ENCODE measurements around the gene TNPO3. TPM values are rescaled to one million over a fixed set of nuclear protein-coding genes. Genes with fewer than 3 reads are reported as not detected.
"Not testable (repeated sequence)": the region's sequence is repeated elsewhere in the genome, so short reads cannot be mapped to it uniquely, and the experiment has no call there.

The TNPO3 gene
- total RNA-seq, 1 experiment from 2014 or later = 63.4 TPM

GRCh38 chr7:129017933-129018538 lies 36.9 kb downstream of the TNPO3 start:
- DNase-seq (ENCODE audit: low read depth) = no peak

DNA sequence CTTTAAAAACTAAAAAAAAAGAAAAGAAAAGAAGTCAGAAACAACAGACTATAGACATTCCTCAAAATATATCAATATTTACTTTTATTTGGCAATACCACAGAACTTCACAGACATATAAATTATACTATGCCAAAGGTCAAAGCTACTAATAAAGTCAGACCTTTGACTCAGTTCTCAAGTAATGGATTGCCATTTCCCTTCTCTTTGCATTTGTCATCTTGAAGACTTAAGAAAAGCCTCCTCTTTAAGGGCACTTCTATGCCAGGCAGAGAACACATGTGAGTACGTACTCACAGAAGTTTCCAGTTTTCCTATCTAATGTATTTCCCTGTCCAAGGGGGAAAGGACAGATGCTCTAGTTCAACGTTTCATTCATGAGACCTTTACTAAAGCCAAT lies 37.6 kb downstream of the TNPO3 start:
- no peak for DNase-seq (ENCODE audit: low read depth)

DNA sequence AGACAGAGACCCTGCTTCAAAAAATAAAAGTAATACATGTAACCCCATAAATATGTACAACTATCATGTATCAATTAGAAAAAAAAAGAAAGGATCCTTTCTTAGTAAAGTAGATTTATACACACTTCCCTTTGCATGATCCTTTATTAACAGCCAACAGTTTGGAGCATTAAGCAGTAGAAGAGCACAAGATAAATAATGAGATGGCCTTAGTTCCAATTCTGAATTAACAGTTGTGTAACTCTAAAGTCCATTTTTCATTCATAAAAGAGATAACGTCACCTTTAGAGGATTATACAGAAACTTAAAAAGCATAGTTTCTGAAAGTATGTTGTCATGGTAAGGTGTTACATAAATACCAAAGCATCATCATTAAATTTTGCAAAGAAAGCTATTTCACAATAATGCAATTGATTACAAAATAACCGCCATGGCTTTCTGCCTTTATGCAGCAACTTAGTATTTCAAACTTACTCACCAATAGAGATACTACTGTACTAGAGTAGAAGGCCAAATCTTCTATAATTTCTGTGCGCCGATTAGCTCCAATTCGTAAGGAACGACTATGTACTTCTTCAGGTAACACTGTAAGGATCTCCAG lies 40.3 kb downstream of the TNPO3 start:
- DNase-seq (ENCODE audit: low read depth) = no peak

DNA sequence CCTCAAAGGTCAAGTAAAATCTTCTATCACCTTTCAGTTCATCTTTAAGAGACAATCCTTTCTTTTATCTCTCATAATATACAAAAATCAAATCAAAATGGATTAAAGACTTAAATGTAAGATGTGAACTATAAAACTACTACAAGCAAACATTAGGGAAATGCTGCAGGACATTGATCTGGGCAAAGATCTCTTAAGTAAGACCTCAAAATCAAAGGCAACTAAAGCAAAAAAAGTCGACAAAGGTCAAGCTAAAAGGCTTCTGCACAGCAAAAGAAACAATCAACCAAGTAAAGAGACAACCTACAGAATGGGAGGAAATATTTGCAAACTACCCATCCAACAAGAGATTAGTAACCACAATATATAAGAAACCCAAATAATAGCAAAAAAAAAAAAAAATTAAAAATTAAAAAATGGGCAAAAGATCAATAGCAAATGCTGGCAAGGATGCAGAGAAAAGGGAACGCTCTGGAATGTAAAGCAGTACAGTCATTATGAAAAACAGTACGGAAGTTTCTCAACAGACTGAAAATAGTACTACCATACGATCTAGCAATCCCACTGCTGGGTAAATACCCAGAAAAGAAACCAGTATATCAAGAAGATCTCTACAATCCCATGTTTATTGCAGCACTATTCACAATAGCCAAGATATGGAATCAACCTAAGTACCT lies 41.7 kb downstream of the TNPO3 start:
- DNase-seq (ENCODE audit: low read depth) = no peak

DNA sequence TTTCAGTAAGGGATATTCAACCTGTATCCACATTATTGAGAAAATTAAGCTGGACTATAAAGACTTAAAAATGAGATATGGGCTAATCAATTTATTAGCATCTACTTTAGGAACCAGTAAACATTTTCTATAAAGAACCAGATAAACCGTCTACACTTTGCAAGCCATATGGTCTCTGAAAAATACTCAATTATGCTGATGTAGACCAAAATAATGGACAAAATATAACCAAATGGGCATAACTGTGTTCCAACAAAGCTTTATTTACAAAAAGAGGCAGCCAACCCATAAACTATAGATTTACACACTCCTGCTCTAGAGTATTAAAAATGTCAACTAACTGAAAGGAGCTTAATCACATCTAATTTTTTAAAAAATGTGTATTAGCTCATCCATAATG lies 42.3 kb downstream of the TNPO3 start:
- DNase-seq (ENCODE audit: low read depth) = no peak

DNA sequence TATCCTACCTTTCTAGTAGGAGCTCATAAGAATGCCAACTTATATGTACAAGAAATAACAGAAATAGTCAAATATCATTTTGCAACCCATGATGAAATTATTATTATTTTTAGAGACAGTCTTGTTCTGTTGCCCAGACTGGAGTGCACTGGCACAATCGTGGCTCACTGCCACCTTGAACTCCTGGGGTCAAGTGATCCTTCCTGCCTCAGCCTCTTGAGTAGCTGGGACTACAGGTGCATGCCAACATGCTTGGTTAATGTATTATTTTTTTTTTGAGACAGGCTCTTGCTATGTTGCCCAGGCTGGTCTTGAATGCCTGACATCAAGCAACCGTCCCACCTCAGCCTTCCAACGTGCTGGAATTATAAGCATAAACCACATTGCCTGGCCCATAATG lies 44.8 kb downstream of the TNPO3 start:
- no peak for DNase-seq (ENCODE audit: low read depth)

DNA sequence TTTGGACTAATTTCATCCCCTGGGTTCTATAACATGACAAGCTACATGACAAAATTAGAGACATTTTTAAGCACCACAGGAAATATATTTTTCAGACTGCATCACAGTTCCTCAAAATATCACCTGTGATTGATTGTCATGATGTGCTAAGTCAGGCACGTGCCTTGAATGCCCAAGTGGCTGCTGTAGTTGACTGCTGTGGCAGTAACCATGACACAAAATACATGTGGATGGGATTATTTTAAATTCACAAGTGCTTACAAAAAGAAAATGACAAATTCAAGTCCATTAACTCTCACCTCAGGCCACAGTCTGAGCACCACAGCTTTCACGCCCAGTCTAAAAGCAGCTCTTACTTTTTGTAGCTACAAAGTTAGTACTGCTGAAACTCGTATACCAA lies 45.5 kb downstream of the TNPO3 start:
- no peak for DNase-seq (ENCODE audit: low read depth)

DNA sequence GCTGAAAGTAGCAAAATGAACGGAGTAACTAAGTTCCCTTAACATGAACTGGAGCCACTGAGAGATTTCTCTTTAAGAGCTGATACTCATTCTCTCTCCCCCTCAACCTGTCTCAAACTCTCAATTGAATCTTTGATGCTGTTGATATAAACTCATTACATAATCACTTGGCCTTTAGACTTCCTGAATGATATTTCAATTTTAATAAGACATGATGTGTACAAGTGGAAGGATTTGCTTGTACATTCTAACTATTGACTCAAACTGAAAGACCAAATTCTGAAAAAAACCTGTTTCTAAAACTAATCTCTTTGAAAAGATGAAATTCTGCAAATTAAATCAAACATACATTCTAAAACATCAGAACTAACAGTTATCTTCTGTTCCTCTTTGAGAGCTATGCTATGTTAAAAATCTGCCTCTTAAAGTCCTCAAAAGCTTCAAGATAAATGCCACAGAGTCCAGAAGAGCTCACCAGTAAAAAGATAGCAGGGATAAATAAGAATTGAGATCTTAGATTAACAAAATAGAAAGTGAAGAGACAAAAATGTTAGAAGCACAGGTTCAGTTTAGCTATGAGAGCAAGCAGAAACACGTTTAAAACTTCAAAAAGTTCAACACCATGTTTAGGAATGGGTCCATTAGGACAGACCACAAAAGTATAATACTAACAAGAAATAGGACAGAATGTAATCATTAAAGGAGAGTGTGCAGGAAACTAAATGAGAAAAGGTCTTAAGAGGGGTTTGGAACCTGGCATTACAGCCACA lies 46.1 kb downstream of the TNPO3 start:
- DNase-seq (ENCODE audit: low read depth) = no peak

- DNase-seq (ENCODE audit: low read depth) = no peak
Measured at GRCh38 chr7:129007572-129007971, 47.3 kb downstream of the TNPO3 start.

GRCh38 chr7:129006636-129007414 lies 48.1 kb downstream of the TNPO3 start:
- DNase-seq (ENCODE audit: low read depth) = no peak

DNA sequence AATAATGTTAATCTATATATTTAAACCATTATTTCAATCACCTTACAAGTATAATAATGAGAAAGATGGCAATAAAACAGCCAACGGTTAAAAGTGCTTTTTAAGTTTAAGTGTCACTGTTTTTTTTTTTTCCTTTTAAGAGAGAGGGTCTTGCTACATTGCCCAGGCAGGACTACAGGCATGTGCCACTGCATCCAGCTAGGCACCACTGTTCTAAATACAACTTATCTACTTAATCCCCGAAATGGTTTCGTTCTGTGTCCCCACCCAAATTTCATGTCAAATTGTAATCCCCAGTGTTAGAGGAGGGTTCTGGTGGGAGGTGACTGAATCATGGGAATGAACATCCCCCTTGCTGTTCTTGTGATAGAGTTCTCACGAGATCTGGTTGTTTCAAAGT lies 49.7 kb downstream of the TNPO3 start:
- no peak for DNase-seq (ENCODE audit: low read depth)

GRCh38 chr7:128997181-128997580 lies 57.7 kb downstream of the TNPO3 start:
- DNase-seq (ENCODE audit: low read depth) = no peak

DNA sequence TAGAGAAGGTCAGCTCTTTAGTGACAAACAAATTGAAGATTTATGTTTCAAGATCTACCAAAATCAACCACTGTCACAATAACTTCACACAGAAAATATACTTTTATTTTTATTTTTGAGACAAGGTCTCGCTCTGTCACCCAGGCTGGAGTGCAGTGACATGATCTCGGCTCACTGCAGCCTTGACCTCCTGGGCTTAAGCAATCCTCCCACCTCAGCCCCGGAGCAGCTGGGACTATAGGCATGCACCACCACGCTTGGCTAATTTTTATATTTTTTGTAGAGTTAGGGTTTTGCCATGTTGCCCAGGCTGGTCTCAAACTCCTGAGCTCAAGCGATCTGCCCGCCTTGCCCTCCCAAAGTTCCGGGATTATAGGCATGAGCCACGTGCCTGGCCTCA lies 60.4 kb downstream of the TNPO3 start:
- not testable (repeated sequence) for DNase-seq (ENCODE audit: low read depth)

DNA sequence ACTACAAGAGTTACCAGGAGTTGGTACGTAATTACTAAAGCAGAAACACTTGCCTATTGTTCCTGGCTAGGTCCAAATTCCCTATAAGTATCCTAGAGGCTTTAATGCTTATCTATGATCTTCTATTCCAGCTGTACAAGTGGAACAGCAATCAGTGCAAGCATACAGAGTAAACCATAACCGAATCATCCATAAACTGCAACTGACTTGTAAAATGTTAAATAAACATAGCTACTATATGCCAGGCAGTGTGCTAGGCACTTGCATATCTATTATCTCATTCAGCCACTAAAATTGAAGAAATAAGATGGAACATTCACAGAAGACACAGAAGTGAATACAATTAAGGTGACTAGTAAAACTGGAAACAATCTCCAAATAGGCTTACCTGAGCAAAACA lies 61.5 kb downstream of the TNPO3 start:
- DNase-seq (ENCODE audit: low read depth) = no peak

GRCh38 chr7:128989961-128990360 lies 65.0 kb downstream of the TNPO3 start:
- DNase-seq (ENCODE audit: low read depth) = no peak

DNA sequence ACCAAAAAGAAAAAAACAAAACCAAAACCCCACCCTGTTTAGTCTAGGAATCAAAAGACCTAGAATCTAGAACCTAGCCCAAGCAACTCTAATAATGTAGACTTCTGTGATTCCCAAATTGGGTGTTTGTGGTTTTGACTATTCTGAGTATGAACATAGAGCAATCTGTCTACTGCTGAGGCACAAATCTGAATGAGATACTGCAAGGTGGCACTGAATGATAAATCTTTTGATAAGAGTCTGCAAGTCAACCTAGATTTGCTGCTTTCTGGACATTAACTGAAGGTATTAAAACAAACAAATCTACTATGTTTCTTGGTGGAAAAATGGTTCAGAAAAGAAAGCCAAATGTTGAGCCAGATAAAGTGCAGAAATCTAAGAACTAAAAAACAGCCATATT lies 66.5 kb downstream of the TNPO3 start:
- DNase-seq (ENCODE audit: low read depth) = no peak

DNA sequence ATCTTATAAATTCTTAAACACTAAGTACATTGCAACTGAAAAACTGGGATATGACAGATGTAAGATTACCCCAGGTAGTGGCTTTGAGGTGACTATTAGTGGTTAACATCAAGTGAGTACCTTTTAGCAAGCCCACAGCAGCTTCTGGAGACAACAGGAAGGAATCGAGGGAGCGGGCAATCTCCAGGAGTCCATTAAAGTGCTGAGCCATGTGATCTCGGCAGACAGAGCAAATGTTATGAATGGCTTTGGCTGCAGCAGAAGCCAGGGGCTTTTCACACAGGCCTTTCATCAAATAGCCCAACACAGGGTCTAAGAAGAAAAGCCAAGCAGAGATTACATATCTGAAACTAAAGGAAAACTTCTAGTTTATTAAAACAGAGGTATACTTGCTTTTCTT lies 68.3 kb downstream of the TNPO3 start:
- no peak for DNase-seq (ENCODE audit: low read depth)

GRCh38 chr7:128985660-128986059 lies 69.3 kb downstream of the TNPO3 start:
- DNase-seq (ENCODE audit: low read depth) = no peak

DNA sequence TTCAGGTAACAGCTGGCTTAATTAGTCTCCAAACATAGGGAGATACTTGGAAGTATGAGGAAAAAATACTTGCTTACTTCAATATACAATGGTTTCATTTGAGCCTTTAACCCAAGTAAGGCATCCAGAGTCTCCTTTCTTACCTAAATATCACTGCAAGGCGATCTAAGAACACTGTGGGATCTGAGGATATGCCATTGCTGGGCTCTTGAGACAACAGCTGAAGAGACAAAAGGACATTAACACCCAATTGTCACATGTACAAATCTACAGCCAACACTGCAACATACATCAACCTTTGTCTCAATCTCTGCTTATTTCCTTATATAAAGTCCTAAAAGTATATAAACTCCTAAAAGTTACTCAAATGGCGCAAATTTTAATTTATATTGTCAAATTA lies 72.8 kb downstream of the TNPO3 start:
- DNase-seq (ENCODE audit: low read depth) = no peak

- DNase-seq (ENCODE audit: low read depth) = no peak
Measured at GRCh38 chr7:128974241-128974934, 80.5 kb downstream of the TNPO3 start.

DNA sequence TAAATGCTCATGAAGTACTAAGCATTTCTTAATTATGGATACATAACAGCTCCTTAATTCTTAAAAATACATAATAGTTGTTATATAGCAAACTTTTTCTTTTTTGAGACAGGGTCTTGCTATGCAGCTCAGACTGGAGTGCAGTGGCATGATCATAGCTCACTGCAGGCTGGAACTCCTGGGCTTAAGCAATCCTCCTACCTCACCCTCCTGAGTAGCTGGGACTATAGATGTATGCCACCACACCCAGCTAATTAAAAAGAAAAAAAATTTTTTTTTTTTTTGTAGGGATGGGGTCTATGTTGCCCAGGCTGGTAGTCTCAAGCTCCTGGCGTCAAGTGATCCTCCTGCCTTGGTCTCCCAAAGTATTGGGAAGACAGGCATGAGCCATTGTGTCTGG lies 86.3 kb downstream of the TNPO3 start:
- DNase-seq (ENCODE audit: low read depth) = no peak

Measured in HT1080 (cell line).